ENCODE measurements around the gene ACVR1B. TPM values are rescaled to one million over a fixed set of nuclear protein-coding genes. Genes with fewer than 3 reads are reported as not detected.

Gene ACVR1B
- total and polyA plus RNA-seq, 11 donors = 7.4 to 19.8 (median 11.6) TPM

GRCh38 chr12:51917746-51918453 is 33.6 kb upstream of the ACVR1B start:
- Histone ChIP-seq H3K36me3 (peaks cover 0 to 59% (median 36%) of the 10 kb centered on the region in 9 donors), H3K27me3 (no peaks in the 10 kb centered on the region), H3K4me1 (peaks cover 0 to 50% (median 27%) of the 10 kb centered on the region in 12 donors), H3K27ac (peak overlapping the region in 5 of 12 donors; percentile 7 to 42 (median 37)), H3K9me3 (no peaks in the 10 kb centered on the region), H3K4me3 (no peak overlapping the region)
- intact Hi-C loops (cut with DNase I) = no loop called here
- no peak for TF ChIP-seq POLR2A (IDR thresholded peaks at IDR 0.05)
- WGBS, 4 donors = 44 to 78% (median 51%) methylated on average over 10 to 16 of the region's 16 CpGs
- DNase-seq = no peak
- peak in 3 of 4 donors; percentile 8 to 29 (median 14) for ATAC-seq

GRCh38 chr12:51920046-51920445 is 31.5 kb upstream of the ACVR1B start:
- H3K36me3 ChIP-seq = peaks cover 0 to 51% (median 29%) of the 10 kb centered on the region in 9 donors
- intact Hi-C loops (cut with DNase I) = loop anchor here in 1 of 10 donors (10.0 kb wide), 1 partner anchor 55 kb away; no protein-coding TSS in a partner anchor
- H3K27me3 ChIP-seq = no peaks in the 10 kb centered on the region
- WGBS, 4 donors = 88 to 98% (median 95%) methylated on average over 2 of the region's 2 CpGs
- H3K4me1 ChIP-seq = peaks cover 0 to 48% (median 26%) of the 10 kb centered on the region in 12 donors
- H3K4me3 ChIP-seq = no peak overlapping the region
- H3K27ac ChIP-seq = no peak overlapping the region
- H3K9me3 ChIP-seq = no peaks in the 10 kb centered on the region
- no peak for TF ChIP-seq CTCF (IDR thresholded peaks at IDR 0.05)
- TF ChIP-seq POLR2A (IDR thresholded peaks at IDR 0.05) = no peak
- ATAC-seq = no peak
- DNase-seq = no peak

GRCh38 chr12:51921017-51921725 is 30.3 kb upstream of the ACVR1B start:
- H3K4me1 ChIP-seq = peaks cover 0 to 59% (median 33%) of the 10 kb centered on the region in 12 donors
- H3K9me3 ChIP-seq = no peaks in the 10 kb centered on the region
- intact Hi-C loops (cut with DNase I) = loop anchor here in 1 of 10 donors (10.0 kb wide), 1 partner anchor 54 kb away; no protein-coding TSS in a partner anchor
- H3K4me3 ChIP-seq = no peak overlapping the region
- ATAC-seq (no peak), DNase-seq (no peak)
- TF ChIP-seq POLR2A (IDR thresholded peaks at IDR 0.05) = no peak
- TF ChIP-seq CTCF (IDR thresholded peaks at IDR 0.05) = no peak
- H3K36me3 ChIP-seq = peaks cover 0 to 40% (median 18%) of the 10 kb centered on the region in 9 donors
- H3K27ac ChIP-seq = peak overlapping the region in 1 of 12 donors; percentile 77
- WGBS, 4 donors = 74 to 92% (median 84%) methylated on average over 5 to 7 of the region's 7 CpGs
- no peaks in the 10 kb centered on the region for H3K27me3 ChIP-seq

DNA sequence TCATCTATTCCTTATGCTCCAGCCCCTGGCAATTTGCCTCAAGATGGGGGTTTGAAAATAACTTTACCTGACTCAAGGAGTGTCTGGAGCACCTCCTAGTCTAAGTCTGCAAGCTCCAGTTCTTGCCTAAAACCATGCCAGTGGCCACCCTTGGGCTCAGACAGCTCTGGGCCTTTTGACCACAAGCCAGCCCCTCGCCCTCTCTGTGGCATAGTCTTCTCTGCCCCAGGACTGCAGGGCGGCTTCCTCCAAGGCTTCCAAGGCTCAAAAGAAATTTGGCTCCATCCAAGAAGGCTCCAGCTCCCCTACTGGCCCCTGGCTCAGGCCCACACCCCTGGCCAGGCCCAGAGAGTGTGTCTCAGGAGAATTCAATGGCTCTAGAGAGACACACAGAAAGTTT is 29.4 kb upstream of the ACVR1B start:
- Histone ChIP-seq H3K9me3 (no peaks in the 10 kb centered on the region), H3K27ac (peak overlapping the region in 11 of 12 donors; percentile 51 to 92 (median 77)), H3K36me3 (peaks cover 0 to 31% (median 17%) of the 10 kb centered on the region in 9 donors), H3K27me3 (no peaks in the 10 kb centered on the region), H3K4me1 (peaks cover 0 to 61% (median 35%) of the 10 kb centered on the region in 12 donors), H3K4me3 (no peak overlapping the region)
- ATAC-seq (no peak), DNase-seq (no peak)
- TF ChIP-seq CTCF (IDR thresholded peaks at IDR 0.05) (no peak), POLR2A (IDR thresholded peaks at IDR 0.05) (no peak)
- intact Hi-C loops (cut with DNase I) = loop anchor here in 6 of 10 donors (2.0 to 10.0 kb wide), 3 partner anchors 25 to 53 kb away; no protein-coding TSS in a partner anchor
- 88 to 97% (median 92%) methylated on average over 2 of the region's 2 CpGs for WGBS, 4 donors

Measured in heart left ventricle (tissue), 16 donors.